Panc1 (cell line): Measurements from ENCODE around the gene NPW. TPM values are rescaled to one million over a fixed set of nuclear protein-coding genes. Genes with fewer than 3 reads are reported as not detected.

Experiments
- ATAC-seq: fragments of 200-7000 bp; cut with Tn5 transposase; 2 replicates; pipeline ENCODE4 v1.9.1; 2020; ENCODE audit warnings: mild to moderate bottlenecking, moderate library complexity
- BruUV-seq: library from RNA; stranded (reverse); fragments of 400-500 nt; replicated peaks from 2 replicates; lab custom pipeline; 2021; lab: Mats Ljungman, UMichigan
- CTCF ChIA-PET: fragments of 300-600 bp; sonication (Branson Sonifier 250); formaldehyde crosslinking; loops from one replicate; lab custom pipeline; 2022; ENCODE audit warnings: antibody characterized with exemption; lab: Charles Lee
- POLR2A ChIA-PET: fragments of 300-600 bp; sonication (Branson Sonifier 250); formaldehyde crosslinking; loops from one replicate; lab custom pipeline; 2022; ENCODE audit warnings: antibody characterized with exemption; lab: Charles Lee
- DNase-seq: peaks from one replicate; pipeline ENCODE4 v3.0.0-alpha.2; 2010; ENCODE audit warnings: low read depth, low spot score
- H3K27ac ChIP-seq: 2 replicates; pipeline ENCODE4 v1.5.1; 2011; ENCODE audit warnings: mild to moderate bottlenecking, low read length, inconsistent platforms
- H3K27me3 ChIP-seq: fragments of 200-500 bp; sonication (Bioruptor generic); 2 replicates; pipeline ENCODE4 v1.6.0; 2014; ENCODE audit warnings: low read length, inconsistent platforms; ENCODE audit not compliant: control insufficient read depth, insufficient read depth
- H3K36me3 ChIP-seq: fragments of 200-500 bp; sonication (Bioruptor generic); 2 replicates; pipeline ENCODE4 v1.5.1; 2014; ENCODE audit warnings: inconsistent platforms, mild to moderate bottlenecking, low read length, moderate library complexity; ENCODE audit not compliant: control insufficient read depth, insufficient read depth
- H3K4me1 ChIP-seq: 2 replicates; pipeline ENCODE4 v1.5.1; 2011; ENCODE audit warnings: inconsistent platforms, mild to moderate bottlenecking, low read length, moderate library complexity; ENCODE audit not compliant: control insufficient read depth, insufficient read depth
- H3K4me3 ChIP-seq, 2 experiments: 2 replicates each; pipeline ENCODE4 v1.5.1; 2011 to 2012; ENCODE audit warnings: low read depth in 2 of 2, low read length in 2 of 2, mild to moderate bottlenecking in 2 of 2, inconsistent platforms in 1 of 2, moderate library complexity in 1 of 2
- H3K9me3 ChIP-seq: fragments of 200-500 bp; sonication (Bioruptor generic); 2 replicates; pipeline ENCODE4 v1.5.1; 2014; ENCODE audit warnings: low read depth, mild to moderate bottlenecking, inconsistent platforms, low read length, moderate library complexity; ENCODE audit not compliant: control insufficient read depth, insufficient read depth
- POLR2AphosphoS5 ChIP-seq: IDR thresholded peaks from 2 replicates; pipeline ENCODE4 v1.6.1; 2012; ENCODE audit warnings: mild to moderate bottlenecking, low read depth, low read length, moderate library complexity
- SIN3A ChIP-seq: IDR thresholded peaks from 2 replicates; pipeline ENCODE4 v1.6.1; 2012; ENCODE audit warnings: low read depth, mild to moderate bottlenecking, low read length, moderate library complexity, borderline replicate concordance; ENCODE audit not compliant: insufficient read depth
- TCF7L2 ChIP-seq: IDR thresholded peaks from 2 replicates; pipeline ENCODE4 v1.6.1; 2011; ENCODE audit warnings: mild to moderate bottlenecking, low read depth, low read length, inconsistent platforms
- in situ Hi-C: cut with HindIII; loops from 2 replicates; pipeline ENCODE4 v1.10.0; 2016; ENCODE audit warnings: low sequenced_read_pairs, low pct_unique_long_range_greater_than_20kb
- intact Hi-C: fragments of 100-400 bp; cut with micrococcal nuclease; formaldehyde crosslinking; loops from one replicate; pipeline ENCODE4 v1.10.0; 2022; ENCODE audit not compliant: unreplicated experiment
- total RNA-seq: library from RNA; stranded (reverse); gene quantifications from one replicate; pipeline ENCODE4 v1.2.1, GENCODE V29; 2021; ENCODE audit not compliant: unreplicated experiment
- TF ChIP-seq, protein P1 (sequence below): fragments of 450-650 bp; IDR thresholded peaks from 2 replicates; pipeline ENCODE4 v1.5.1; 2017; ENCODE audit warnings: mild to moderate bottlenecking
- TF ChIP-seq, protein P2 (sequence below), 2 experiments: IDR thresholded peaks; 2 replicates each; pipeline ENCODE4 v1.6.1; 2011 to 2012; ENCODE audit warnings: low read depth in 2 of 2, control low read depth in 1 of 2, low read length in 1 of 2, mild to moderate bottlenecking in 1 of 2, moderate library complexity in 1 of 2; ENCODE audit not compliant: insufficient read depth in 1 of 2

NPW gene
- total RNA-seq, 1 experiment from 2014 or later, result 15.3 TPM

DNA sequence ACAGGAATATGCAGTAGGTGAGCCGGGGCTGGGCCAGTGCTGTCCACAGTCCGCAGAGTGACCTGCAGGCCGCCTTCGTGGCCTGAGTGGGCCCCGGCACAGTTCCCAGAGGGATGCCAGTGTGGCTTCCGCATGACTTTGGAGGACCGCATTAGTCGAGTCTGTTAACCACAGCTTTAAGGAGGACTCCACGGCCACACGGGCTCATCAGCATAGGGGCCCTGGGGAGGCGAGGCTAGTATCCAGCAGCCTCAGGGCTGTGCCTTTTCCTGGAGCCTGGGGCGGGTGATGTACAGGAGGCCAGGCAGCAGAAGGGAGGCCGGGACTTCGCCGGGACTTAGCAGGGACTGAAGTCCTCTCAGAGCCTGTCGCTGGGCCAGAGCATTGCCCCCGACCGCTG is 41.4 kb downstream of the NPW start:
- no peak for DNase-seq
- in situ Hi-C loops, result no loop called here
- TF ChIP-seq POLR2AphosphoS5, result no peak
- no peak for TF ChIP-seq SIN3A
- TF ChIP-seq, protein P1, sequence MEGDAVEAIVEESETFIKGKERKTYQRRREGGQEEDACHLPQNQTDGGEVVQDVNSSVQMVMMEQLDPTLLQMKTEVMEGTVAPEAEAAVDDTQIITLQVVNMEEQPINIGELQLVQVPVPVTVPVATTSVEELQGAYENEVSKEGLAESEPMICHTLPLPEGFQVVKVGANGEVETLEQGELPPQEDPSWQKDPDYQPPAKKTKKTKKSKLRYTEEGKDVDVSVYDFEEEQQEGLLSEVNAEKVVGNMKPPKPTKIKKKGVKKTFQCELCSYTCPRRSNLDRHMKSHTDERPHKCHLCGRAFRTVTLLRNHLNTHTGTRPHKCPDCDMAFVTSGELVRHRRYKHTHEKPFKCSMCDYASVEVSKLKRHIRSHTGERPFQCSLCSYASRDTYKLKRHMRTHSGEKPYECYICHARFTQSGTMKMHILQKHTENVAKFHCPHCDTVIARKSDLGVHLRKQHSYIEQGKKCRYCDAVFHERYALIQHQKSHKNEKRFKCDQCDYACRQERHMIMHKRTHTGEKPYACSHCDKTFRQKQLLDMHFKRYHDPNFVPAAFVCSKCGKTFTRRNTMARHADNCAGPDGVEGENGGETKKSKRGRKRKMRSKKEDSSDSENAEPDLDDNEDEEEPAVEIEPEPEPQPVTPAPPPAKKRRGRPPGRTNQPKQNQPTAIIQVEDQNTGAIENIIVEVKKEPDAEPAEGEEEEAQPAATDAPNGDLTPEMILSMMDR, result no peak
- H3K36me3 ChIP-seq, result no peaks in the 10 kb centered on the region
- H3K27ac ChIP-seq, result no peak overlapping the region
- ChIA-PET POLR2A (no interaction called here), CTCF (no interaction called here)
- intact Hi-C loops, result no loop called here
- H3K9me3 ChIP-seq, result no peaks in the 10 kb centered on the region
- no peak overlapping the region for H3K4me3 ChIP-seq
- H3K4me1 ChIP-seq, result no peaks in the 10 kb centered on the region
- H3K27me3 ChIP-seq, result no peaks in the 10 kb centered on the region
- no peak for ATAC-seq
- no TSS peak for BruUV-seq

DNA sequence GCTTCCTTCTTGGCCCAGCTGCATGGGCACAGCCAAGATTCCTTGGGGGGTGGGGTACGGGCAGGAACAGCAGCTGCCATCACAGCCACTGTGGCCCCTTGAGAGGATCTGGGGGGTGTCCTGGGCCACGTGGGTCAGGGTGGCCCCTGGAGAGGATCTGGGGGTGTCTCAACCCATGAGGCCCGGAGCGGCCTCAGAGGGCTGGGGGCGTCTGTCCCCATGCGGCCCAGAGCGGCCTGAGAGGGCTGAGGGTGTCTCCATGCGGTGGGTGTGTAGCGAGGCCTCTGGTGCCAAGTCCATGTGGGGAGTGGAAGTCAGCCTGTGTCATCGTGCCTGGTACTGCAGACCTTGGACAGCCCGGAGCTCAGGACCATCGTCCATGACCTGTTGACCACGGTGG is 41.9 kb downstream of the NPW start:
- intact Hi-C loops (no loop called here), in situ Hi-C loops (no loop called here)
- H3K27ac ChIP-seq, result no peak overlapping the region
- DNase-seq, result no peak
- H3K4me1 ChIP-seq, result no peaks in the 10 kb centered on the region
- TF ChIP-seq, protein P2, sequence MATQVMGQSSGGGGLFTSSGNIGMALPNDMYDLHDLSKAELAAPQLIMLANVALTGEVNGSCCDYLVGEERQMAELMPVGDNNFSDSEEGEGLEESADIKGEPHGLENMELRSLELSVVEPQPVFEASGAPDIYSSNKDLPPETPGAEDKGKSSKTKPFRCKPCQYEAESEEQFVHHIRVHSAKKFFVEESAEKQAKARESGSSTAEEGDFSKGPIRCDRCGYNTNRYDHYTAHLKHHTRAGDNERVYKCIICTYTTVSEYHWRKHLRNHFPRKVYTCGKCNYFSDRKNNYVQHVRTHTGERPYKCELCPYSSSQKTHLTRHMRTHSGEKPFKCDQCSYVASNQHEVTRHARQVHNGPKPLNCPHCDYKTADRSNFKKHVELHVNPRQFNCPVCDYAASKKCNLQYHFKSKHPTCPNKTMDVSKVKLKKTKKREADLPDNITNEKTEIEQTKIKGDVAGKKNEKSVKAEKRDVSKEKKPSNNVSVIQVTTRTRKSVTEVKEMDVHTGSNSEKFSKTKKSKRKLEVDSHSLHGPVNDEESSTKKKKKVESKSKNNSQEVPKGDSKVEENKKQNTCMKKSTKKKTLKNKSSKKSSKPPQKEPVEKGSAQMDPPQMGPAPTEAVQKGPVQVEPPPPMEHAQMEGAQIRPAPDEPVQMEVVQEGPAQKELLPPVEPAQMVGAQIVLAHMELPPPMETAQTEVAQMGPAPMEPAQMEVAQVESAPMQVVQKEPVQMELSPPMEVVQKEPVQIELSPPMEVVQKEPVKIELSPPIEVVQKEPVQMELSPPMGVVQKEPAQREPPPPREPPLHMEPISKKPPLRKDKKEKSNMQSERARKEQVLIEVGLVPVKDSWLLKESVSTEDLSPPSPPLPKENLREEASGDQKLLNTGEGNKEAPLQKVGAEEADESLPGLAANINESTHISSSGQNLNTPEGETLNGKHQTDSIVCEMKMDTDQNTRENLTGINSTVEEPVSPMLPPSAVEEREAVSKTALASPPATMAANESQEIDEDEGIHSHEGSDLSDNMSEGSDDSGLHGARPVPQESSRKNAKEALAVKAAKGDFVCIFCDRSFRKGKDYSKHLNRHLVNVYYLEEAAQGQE (IDR thresholded peaks at IDR 0.05; ENCODE audit: insufficient read depth in 1 of 2, low read depth in 2 of 2, low read length in 1 of 2), result no peak
- TF ChIP-seq POLR2AphosphoS5 (no peak), SIN3A (no peak), TCF7L2 (no peak)
- TF ChIP-seq, protein P1, result no peak
- H3K27me3 ChIP-seq, result no peaks in the 10 kb centered on the region
- no peak for ATAC-seq
- H3K36me3 ChIP-seq, result no peaks in the 10 kb centered on the region; the same call in 1 of the 2 replicates
- CTCF ChIA-PET, result no interaction called here
- POLR2A ChIA-PET, result no interaction called here
- no peak overlapping the region for H3K4me3 ChIP-seq
- no peaks in the 10 kb centered on the region for H3K9me3 ChIP-seq
- BruUV-seq, result TSS peak; percentile 50
